RWPE2 (cell line): ENCODE results near the gene RCAN1.
"Not testable (repeated sequence)": the region's sequence is repeated elsewhere in the genome, so short reads cannot be mapped to it uniquely, and the experiment has no call there.

ENCODE experiments used
- ATAC-seq: fragments of 200-7000 bp; cut with Tn5 transposase; 3 replicates; pipeline ENCODE4 v1.9.1; 2021; ENCODE audit warnings: low read depth
- DNase-seq: peaks from one replicate; pipeline ENCODE4 v3.0.0-alpha.2; 2020; ENCODE audit warnings: low spot score
- H3K27ac ChIP-seq: fragments of 450-650 bp; 2 replicates; pipeline ENCODE4 v1.5.1; 2017; ENCODE audit warnings: mild to moderate bottlenecking; ENCODE audit not compliant: poor library complexity, severe bottlenecking
- H3K27me3 ChIP-seq: fragments of 250-450 bp; sonication (Bioruptor Pico); 2 replicates; pipeline ENCODE4 v1.5.1; 2021; ENCODE audit warnings: mild to moderate bottlenecking, moderate library complexity; ENCODE audit not compliant: insufficient read depth, poor library complexity, severe bottlenecking
- H3K36me3 ChIP-seq: fragments of 250-450 bp; sonication (Bioruptor Pico); 2 replicates; pipeline ENCODE4 v1.5.1; 2020; ENCODE audit warnings: low read depth, mild to moderate bottlenecking, moderate library complexity
- H3K4me1 ChIP-seq: fragments of 250-450 bp; sonication (Bioruptor Pico); 2 replicates; pipeline ENCODE4 v1.5.1; 2021; ENCODE audit warnings: mild to moderate bottlenecking, moderate library complexity; ENCODE audit not compliant: insufficient read depth, poor library complexity, severe bottlenecking
- H3K4me3 ChIP-seq: fragments of 250-450 bp; sonication (Bioruptor Pico); 2 replicates; pipeline ENCODE4 v1.5.1; 2021; ENCODE audit warnings: mild to moderate bottlenecking, moderate library complexity; ENCODE audit not compliant: severe bottlenecking
- H3K9me3 ChIP-seq: fragments of 250-450 bp; sonication (Bioruptor Pico); 2 replicates; pipeline ENCODE4 v1.5.1; 2021; ENCODE audit warnings: mild to moderate bottlenecking, moderate library complexity; ENCODE audit not compliant: severe bottlenecking
- TF ChIP-seq, protein P1 (sequence below): fragments of 450-650 bp; IDR thresholded peaks from one replicate; pipeline ENCODE4 v1.5.1; 2017; ENCODE audit warnings: mild to moderate bottlenecking, moderate library complexity; ENCODE audit not compliant: poor library complexity, severe bottlenecking

Gene RCAN1

GRCh38 chr21:34609933-34610549, 4.9 kb downstream of the RCAN1 start:
- no peak overlapping the region for H3K27ac ChIP-seq
- no peaks in the 10 kb centered on the region for H3K27me3 ChIP-seq
- no peaks in the 10 kb centered on the region for H3K9me3 ChIP-seq
- no peaks in the 10 kb centered on the region for H3K36me3 ChIP-seq
- TF ChIP-seq, protein P1, sequence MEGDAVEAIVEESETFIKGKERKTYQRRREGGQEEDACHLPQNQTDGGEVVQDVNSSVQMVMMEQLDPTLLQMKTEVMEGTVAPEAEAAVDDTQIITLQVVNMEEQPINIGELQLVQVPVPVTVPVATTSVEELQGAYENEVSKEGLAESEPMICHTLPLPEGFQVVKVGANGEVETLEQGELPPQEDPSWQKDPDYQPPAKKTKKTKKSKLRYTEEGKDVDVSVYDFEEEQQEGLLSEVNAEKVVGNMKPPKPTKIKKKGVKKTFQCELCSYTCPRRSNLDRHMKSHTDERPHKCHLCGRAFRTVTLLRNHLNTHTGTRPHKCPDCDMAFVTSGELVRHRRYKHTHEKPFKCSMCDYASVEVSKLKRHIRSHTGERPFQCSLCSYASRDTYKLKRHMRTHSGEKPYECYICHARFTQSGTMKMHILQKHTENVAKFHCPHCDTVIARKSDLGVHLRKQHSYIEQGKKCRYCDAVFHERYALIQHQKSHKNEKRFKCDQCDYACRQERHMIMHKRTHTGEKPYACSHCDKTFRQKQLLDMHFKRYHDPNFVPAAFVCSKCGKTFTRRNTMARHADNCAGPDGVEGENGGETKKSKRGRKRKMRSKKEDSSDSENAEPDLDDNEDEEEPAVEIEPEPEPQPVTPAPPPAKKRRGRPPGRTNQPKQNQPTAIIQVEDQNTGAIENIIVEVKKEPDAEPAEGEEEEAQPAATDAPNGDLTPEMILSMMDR, result no peak
- H3K4me1 ChIP-seq, result no peaks in the 10 kb centered on the region
- ATAC-seq, result no peak
- H3K4me3 ChIP-seq, result no peak overlapping the region
- DNase-seq, result no peak

- Histone ChIP-seq H3K27ac (no peak overlapping the region), H3K9me3 (no peaks in the 10 kb centered on the region), H3K36me3 (no peaks in the 10 kb centered on the region), H3K4me1 (no peaks in the 10 kb centered on the region), H3K27me3 (no peaks in the 10 kb centered on the region), H3K4me3 (no peak overlapping the region)
- TF ChIP-seq, protein P1, result no peak
- no peak for DNase-seq
- peak; percentile 61; the same call in 2 of the 3 replicates for ATAC-seq
Observed at GRCh38 chr21:34609244-34609932, 5.5 kb downstream of the RCAN1 start.

DNA sequence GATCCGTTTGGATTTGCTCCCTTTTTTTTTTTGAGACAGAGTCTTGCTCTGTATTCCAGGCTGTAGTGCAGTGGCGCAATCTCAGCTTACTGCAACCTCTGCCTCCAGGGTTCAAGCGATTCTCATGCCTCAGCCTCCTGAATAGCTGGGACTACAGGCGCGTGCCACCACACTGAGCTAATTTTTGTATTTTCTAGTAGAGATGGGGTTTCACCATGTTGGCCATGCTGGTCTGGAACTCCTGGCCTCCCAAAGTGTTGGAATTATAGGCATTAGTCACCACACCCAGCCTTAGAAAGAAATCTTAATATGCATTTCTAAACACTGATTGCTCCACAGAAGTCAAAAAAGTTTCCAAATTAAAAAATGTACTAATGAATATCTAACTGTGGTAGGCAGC, 7.5 kb downstream of the RCAN1 start:
- H3K36me3 ChIP-seq, H3K27me3 ChIP-seq, H3K4me3 ChIP-seq, H3K9me3 ChIP-seq, H3K4me1 ChIP-seq, ATAC-seq, H3K27ac ChIP-seq, DNase-seq: not testable (repeated sequence)

- Histone ChIP-seq H3K4me1 (no peaks in the 10 kb centered on the region), H3K4me3 (no peak overlapping the region), H3K36me3 (no peaks in the 10 kb centered on the region), H3K9me3 (no peaks in the 10 kb centered on the region), H3K27me3 (no peaks in the 10 kb centered on the region), H3K27ac (no peak overlapping the region)
- TF ChIP-seq, protein P1, result no peak
- DNase-seq (no peak), ATAC-seq (no peak)
Observed at GRCh38 chr21:34606621-34607020, 8.3 kb downstream of the RCAN1 start.

- TF ChIP-seq, protein P1, result no peak
- H3K9me3 ChIP-seq, result no peaks in the 10 kb centered on the region
- no peaks in the 10 kb centered on the region for H3K36me3 ChIP-seq
- H3K27me3 ChIP-seq, result no peaks in the 10 kb centered on the region
- H3K4me3 ChIP-seq, result no peak overlapping the region
- DNase-seq (no peak), ATAC-seq (no peak)
- H3K4me1 ChIP-seq, result no peaks in the 10 kb centered on the region
- no peak overlapping the region for H3K27ac ChIP-seq
Observed at GRCh38 chr21:34606051-34606450, 8.9 kb downstream of the RCAN1 start.

DNA sequence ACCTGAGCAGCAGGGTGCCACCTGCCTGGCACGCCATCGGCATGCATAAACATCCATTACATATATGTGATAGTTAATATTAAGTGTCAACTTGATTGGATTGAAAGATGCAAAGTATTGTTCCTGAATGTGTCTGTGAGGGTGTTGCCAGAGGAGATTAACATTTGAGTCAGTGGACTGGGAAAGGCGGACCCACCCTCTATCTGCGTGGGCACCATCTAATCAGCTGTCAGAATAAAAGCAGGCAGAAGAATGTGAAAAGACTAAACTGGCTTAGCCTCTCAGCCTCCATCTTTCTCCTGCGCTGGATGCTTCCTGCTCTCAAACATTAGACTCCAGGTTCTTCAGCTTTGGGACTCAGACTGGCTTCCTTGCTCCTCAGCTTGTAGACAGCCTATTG, 10.0 kb downstream of the RCAN1 start:
- DNase-seq, ATAC-seq, H3K9me3 ChIP-seq: not testable (repeated sequence)

More for the DNA sequence above, 10.0 kb downstream of the RCAN1 start:
- not testable (repeated sequence) for H3K4me3 ChIP-seq, H3K27ac ChIP-seq, H3K27me3 ChIP-seq, H3K4me1 ChIP-seq, H3K36me3 ChIP-seq
